Activated T-cell treated with anti-CD3 and anti-CD28 coated beads for 24 hours (primary cell): Measurements from ENCODE around the gene TCF19.
A peak's percentile ranks its signal among the peaks of the same experiment; 100 is the strongest.
"Not testable (repeated sequence)": the region's sequence is repeated elsewhere in the genome, so short reads cannot be mapped to it uniquely, and the experiment has no call there.

ENCODE experiments used
- DNase-seq: peaks from one replicate; pipeline ENCODE4 v3.0.0-alpha.2; 2020; ENCODE audit warnings: low read depth

TCF19 gene

DNA sequence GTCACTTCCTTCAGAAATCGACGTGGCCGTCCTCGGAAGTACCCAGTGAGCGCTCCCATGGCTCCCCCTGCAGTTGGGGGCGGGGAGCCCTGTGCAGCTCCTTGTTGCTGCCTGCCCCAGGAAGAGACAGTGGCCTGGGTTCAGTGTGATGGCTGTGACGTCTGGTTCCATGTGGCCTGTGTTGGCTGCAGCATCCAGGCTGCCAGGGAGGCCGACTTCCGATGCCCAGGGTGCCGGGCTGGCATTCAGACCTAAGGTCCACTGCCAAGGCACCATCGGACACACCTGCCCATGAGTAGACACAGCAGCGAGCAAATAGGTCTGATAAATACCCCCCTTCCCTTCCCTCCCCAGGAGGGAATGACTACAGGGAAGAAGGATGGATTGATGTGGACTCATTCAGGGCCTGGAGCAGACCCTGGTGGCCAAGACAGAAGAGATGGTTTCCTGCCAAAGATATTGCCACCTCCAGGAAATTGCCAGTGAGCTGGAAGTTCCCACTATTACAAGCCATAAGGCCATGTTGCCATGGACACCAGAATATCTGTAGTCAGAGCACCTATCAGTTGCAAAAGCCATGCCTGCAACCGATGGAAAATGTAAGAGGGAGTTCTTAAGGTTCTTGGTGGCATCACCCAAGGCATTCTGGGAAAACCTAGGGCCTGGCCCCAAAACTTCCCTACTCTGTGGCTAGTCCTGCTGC is 4.2 kb downstream of the TCF19 start:
- DNase-seq, result no peak

DNA sequence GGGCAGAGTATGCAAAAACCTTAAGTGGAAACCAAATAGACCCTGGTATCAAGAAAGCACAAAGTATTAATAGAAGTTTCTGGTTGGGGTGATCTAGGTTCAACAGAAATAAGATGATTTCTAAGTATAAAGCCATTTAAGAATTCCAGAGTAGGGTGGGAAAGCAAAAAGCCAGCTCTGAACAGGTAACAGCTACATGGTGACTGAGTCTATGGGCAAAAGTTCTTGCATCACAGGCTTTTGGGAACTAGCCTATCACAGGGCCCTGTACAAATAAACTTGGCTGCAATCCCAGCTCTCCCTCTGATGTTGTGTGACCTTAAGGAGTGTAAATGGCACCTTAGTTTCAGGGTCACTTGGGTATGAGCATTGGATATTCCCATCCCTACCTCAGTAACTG is 5.5 kb downstream of the TCF19 start:
- no peak for DNase-seq

DNA sequence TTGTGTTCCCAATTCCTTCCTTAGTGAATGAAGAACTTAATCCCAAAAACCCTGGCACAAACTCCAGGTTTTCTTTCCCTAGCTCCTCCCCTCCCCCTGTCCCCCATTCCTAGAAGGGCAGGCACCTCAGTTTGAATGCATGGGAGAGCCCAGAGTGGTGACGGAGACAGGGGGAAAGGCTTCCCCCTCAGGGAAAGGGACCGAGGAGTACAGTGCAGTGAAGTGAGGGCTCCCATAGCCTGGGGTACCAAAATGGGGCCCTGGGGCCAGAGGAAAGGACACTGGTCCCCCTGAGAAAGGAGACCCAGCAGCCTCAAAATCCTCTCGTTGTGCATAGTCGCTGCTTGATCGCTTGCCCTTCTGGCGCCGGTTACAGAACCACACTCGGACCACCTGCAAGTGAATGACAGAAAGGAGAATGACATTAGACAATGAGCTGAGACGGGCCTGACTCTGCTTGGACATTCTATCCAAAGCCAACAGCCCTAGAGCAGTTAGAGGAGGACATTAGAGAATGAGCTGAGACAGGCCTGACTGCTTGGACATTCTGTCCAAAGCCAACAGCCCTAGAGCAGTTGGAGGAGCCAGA is 6.2 kb downstream of the TCF19 start:
- DNase-seq, result not testable (repeated sequence)

DNA sequence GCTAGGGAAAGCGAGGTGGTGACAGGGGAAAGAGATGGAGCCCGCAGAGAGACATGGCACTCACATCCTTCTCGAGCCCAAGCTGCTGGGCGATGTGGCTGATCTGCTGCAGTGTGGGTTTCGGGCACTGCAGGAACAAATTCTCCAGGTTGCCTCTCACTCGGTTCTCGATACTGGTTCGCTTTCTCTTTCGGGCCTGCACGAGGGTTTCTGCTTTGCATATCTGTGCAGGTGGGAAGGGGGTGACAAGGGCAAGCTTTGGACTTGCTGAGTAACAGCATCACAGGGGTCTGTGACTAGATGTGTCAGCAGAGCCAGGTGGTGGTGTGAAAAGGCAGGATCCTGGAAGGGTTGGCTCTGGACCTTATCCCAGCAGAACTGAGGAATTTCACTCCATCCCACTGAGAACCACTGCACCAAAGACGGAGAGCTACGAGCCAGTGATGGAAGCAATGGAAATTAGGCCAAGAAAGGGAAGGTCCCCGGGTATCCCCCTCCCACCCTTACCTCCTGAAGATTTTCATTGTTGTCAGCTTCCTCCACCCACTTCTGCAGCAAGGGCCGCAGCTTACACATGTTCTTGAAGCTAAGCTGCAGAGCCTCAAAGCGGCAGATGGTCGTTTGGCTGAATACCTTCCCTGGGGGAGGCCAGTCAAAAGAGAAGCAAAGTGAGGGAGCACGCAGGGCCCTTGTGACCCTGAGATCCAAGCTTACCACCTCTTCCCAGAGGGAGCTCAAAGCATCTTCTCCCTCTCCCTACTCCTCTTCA is 6.9 kb downstream of the TCF19 start:
- not testable (repeated sequence) for DNase-seq

DNA sequence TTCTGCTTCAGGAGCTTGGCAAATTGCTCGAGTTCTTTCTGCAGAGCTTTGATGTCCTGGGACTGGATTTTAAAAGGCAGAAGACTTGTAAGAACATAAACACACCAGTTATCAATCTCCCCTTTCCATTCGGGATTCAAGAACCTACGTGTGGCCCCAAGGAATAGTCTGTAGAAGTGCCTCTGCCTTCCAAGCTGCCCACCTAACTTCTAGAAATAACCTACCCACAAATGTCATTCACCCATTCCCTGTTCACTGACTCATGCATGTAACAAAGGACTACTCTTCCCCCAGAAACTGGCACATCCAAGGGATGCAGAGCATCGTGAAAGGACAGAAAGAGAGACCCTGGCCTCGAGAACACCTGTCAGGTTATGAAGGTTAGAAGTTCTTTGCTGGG is 7.6 kb downstream of the TCF19 start:
- no peak for DNase-seq

DNA sequence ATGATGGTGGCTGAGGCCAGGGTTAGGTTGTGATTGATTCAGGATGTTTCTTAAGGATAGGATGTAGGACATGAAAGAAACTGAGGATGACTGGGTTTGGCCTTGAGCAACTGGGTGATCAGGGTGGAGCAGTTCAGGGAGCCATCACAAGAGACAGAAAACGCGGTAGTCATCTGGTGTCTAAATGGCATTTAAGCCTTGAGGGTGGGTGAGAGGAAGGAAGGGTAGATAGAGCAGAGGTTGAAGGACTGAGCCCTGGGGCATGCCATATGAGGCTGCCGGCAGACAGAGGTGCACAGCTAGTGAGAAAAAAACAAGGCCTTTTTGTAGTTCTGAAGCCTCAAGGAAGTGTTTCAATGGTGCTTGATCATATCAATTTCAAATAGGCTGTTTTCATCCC is 10.2 kb downstream of the TCF19 start:
- DNase-seq, result no peak

DNA sequence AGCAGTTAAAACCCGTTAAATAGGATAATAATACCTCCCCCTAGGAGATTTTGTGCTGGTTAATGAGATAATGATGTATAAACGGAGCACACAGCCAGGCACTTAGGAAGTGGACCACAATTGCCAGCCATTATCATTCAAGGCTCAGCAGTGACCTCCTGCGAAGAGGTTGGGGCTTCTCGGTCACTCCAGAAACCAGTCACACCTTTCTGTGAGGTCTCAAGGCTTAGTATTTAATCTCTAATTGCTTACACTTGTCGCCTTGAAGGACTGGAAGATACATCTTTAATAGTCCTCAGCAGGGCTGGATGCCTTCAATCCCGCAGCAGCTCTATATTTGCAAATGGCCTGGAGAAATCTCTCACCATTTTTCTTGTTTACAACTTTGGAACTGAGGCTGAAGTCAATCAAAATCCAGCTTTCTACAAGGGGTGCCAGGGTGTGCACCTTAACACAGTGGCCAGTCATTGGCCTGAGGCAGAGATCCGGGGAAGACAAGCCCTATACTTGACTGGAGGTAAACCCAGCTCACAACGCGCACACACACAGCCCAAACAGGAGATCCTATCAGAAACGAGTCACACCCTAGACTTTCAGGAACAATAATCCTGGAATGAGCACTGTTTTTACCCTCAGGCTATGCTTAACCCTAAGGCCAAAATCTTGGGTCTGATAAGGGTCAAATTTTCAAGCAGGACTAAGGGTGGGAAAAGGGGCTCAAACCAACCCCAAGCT is 10.9 kb downstream of the TCF19 start:
- DNase-seq, result no peak

DNA sequence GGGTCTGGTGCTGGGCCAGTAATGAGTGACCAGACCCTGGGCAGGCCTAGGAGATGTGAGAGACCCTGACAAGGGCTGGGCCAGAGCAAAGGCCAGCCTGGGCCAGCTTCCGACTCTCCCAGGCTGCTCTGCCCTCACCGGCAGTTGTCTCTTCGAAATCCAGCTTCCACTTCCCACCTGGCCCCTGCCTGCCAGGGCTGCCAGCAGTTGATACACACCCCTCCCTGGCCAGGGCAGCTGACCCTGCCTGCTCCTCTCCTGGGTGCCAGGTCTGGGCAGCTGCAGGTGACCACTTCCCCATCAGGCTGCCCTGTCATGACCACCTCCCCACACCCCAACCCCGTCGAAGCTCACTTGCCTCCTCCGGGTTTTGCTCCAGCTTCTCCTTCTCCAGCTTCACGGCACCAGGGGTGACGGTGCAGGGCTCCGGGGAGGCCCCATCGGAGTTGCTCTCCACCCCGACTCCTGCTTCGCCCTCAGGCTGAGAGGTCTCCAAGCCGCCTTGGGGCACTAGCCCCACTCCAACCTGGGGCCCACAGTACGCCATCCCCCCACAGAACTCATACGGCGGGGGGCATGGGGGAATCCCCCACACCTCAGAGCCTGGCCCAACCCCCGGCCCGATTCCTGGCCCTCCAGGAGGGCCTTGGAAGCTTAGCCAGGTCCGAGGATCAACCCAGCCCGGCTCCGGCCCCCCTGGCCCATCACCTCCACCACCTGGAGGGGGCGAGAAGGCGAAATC is 11.6 kb downstream of the TCF19 start:
- DNase-seq, result not testable (repeated sequence)

DNA sequence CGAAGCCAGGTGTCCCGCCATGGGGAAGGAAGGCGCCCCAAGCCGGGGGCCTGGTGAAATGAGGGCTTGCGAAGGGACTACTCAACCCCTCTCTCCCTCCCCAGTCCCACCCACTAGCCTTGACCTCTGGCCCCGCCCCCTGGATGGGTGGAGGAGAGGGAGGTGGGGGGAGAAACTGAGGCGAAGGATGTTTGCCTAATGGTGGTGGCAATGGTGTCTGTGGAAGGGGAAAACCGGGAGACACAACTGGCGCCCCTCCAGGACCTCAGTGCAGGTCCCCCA is 12.2 kb downstream of the TCF19 start, which contains the start of gene POU5F1:
Gene POU5F1 (minus strand): TSS at position 83 of the 282 bp plus-strand sequence. CDS start 62 bp downstream, at position 21.
- no peak for DNase-seq

DNA sequence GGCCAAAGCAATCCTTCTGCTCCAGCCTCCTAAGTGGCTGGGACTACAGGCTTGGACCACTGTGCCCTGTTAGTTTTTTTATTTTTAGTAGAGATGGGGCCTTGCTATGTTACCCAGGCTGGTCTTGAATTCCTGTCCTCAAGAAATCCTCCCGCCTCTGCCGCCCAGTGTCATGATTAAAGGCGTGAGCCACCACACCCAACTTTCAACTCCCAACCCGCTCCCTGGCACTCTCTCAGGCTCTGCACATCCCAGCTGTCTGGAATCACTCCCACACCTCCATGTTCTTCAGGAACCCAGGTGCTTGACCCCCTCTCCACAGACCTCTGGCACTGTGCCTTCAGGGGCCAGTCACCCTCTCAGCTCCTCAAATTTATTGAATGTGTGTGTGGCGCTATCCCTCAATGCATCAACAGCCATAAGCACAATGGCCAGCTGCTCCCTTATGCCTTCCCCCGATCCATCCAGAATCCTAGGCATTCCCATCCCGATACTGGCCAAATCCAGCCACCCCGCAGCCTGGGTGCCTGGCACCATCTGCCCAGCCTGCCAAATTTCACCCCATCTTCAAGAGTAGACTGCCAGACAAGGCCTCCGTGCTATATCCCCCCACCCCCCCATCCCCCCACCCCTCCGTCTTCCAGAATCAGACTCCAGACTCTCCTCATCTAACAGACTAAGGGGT is 12.7 kb downstream of the TCF19 start:
- DNase-seq, result no peak

DNA sequence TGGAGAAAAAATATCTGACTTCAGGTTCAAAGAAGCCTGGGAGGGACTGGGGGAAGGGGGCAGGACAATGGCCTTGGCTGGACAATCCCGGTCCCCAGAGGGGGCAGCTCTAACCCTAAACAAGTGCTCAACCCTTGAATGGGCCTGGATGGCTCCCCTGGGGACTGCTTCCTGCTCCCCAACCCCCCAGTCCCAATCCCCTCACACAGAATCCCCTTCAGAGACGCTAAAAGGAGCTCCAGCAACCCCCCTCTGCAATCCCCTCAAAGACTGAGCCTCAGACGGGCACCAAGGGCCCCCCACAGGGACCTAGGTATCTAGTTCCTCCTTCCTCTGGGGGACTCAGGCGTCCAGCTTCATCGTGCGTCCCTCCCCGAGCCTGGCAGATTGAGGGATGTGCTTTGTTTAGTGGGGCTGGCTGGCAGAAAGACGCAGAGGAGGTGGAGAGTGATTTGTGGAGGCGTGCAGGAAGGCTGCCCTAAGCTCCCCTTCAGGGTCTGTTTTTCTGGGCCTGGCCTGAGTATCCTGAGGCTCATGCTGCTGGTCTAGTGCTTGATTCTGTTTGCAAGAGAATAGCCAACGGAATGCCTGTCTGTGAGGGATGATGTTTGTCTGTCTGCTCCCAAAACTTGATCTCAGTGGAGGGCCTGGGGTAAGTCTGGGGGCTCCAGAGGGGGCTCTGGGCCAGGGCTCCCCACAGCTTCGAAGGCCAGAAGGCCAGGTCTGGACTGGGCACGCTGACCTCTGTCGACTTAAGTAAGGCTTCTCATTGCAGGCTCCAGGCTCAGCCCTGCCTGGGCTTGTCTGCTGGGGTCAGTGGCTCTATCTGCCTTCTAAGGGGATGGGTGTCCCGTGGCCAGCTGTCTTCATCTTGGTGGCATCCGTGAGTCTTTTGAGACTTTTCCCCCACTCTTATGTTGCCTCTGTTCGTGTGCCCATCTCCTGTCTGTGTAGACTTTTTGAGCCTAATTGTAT is 13.8 kb downstream of the TCF19 start:
- DNase-seq, result no peak

DNA sequence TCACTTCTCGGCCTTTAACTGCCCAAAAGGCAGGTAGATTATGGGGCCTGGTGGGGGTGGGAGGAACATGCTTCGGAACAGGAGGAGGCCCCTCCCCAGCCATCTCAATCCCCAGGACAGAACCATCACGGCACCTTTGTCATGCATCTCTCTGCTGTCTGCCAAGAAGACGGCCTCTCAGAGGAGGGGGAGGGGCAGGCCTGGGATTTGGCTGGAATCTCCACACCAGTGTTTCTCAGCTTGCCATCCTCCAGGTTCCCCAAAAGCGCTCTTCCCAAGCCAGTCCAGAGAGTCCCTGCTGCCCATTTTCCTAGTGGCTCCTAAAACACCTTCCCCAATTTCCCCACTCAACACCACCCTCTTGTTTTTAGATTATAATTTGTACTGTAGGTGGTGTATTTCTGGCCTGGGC is 14.6 kb downstream of the TCF19 start:
- DNase-seq, result no peak

DNA sequence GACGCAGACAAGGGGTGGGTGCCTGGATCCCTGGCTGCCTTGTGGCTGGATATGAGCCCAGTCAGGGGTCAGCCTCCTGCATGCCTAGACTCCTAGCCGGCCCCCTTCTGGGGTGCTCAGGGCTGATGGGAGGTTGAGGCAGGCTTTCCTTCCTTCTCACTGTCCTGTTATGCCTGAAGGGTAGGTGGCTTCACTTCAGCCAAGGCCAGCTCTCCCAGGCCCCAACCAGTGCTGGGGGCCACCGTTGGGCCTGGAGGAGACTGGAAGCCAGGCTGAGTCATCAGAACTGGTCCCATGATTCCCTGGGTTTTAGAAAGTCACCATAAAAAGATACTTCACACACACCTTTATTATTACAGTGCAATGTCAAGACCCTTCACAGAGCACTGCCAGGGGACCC is 15.0 kb downstream of the TCF19 start:
- DNase-seq, result no peak

DNA sequence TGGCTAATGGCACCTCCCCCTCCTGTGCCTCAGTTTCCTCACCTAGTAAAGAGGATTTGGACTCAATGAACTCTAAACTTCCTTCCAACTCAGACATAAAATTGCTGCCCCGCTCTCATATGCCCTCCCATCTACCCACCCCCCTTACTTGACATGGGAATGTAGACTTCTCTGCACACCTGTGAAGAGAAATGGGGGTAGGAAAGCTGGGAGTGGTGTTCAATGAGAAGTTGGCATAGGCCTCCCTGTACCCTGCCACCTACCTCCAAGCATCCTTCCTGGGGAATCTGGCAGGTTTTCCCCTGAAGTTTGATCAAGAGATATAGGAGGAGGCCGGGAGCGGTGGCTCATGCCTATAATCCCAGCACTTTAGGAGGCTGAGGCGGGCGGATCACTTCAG is 16.0 kb downstream of the TCF19 start:
- DNase-seq, result no peak

DNA sequence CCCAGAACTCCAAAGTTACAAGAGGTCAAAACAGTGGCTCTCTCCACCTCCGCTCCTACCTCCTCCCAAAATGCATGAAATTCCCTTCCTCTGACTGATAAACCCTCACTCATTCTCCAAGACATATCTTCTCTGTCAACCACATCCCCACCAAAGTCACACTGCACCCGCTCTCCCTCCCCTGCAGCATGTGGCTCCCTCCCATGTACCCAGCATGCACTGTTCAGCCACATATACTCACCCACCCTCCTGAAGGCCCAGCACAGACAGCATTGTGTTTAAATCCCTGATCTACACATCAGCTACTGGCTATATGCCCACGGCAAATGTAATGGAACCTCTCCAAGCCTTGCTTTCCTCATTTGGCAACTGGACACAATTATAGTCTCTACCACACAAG is 17.6 kb downstream of the TCF19 start:
- no peak for DNase-seq

DNA sequence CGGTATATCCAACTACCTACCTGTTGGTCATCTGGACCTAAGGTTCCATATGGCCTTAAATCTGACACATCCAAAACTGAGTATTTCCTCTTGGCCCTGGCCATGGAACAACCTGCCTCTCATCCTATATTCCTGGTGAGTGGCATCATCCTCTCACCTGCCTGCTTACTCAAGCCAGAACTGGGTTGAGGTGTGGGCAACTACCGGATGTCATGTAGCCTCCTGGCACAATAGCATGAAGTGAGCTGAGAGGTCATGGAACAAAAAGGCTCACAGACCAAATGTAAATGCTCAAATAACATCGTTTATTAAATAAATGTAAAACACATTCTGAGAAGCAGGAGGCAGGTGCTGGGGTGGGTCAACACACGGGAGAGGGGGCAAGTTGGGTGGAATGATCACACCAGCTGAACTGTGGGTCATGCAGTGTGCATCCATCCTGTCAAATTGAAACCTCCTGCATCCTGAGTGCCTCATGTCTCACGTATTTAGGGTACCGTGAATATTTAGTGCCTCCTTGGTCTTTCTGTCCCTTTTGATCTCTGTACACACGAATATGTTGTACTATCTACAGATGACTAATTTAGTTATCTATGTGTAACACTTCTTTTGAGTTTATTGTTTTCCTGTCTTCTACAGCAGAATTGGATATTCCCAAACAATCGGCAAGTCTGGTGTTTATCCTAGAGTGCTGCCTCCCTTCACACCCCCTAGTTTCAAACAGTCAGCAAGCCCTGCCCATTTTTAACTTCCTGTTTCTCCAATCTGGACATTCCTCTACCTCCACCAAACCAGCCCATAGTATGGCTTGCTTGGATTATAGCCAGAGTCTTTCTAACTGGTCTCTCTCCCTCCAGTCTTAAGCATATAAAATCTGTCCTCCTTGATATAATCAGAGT is 20.0 kb downstream of the TCF19 start:
- no peak for DNase-seq

DNA sequence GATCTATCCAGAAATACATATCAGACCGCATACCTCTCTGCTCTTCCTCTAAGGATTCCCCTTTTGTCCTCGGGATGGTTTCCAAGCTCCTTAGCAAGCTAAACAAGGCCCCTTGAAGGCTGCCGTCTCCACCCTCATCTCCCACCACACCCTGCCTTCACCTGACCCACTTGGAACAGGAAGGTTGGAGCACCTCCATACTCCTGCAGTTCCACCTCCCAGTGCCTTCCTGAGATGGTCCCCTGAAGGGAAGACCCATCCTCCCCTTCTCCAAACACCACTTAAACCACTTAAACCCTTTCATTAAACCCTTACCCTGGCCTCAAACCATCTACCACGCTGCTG is 20.6 kb downstream of the TCF19 start:
- no peak for DNase-seq

DNA sequence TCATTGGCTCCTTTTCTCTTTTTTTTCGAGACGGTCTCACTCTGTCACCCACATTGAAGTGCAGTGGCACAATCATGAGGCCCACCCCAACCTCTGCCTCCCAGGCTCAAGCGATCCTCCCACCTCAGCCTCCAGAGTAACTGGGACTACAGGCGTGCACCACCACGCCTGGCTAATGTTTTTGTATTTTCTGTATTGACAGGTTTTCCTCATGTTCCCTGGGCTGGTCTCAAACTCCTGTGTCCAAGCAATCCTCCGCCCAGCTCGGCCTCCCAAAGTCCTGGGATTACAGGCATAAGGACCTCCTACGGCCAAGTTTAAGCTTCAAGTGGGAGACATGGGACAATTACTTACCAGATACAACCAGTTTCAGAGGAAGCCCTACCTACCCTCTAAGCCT is 21.5 kb downstream of the TCF19 start:
- no peak for DNase-seq

DNA sequence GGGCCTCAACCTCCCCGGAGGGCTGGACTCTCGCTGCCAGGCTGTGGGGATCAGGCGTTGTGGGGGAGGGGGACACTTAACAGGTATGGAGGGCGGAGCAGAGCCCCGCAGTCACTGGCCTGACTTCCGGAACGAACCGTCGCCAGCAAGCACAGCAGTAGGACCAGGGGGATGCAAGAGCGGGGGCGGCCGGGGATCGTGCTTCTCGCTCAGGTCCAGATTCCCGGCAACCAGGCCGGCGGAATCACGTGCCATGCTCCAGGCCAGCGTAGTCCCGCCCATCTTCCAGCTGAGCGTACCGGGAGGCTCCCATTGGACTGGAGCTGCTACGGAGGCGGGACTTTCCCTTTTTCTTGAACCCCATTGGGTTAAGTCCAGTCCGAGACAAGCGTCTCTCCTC is 22.1 kb downstream of the TCF19 start:
- peak; percentile 48 for DNase-seq
